OCI-LY1 (cell line): ENCODE measurements around the gene KCNJ9.

ENCODE experiments used
- CTCF ChIP-seq: fragments of 200-600 bp; sonication (generic), shearing (Covaris generic); IDR thresholded peaks from 2 replicates; pipeline ENCODE4 v1.5.1; 2017; ENCODE audit warnings: mild to moderate bottlenecking, antibody characterized with exemption, low read length, moderate library complexity, mixed read lengths
- EZH2 ChIP-seq: fragments of 200-600 bp; sonication (generic), shearing (Covaris generic); IDR thresholded peaks from 2 replicates; pipeline ENCODE4 v1.8.0; 2017; ENCODE audit warnings: borderline replicate concordance, mixed run types, mild to moderate bottlenecking, antibody characterized with exemption, low read length, moderate library complexity, mixed read lengths

GRCh38 chr1:160130939-160131338, 49.6 kb downstream of the KCNJ9 start:
- no peak for TF ChIP-seq CTCF
- TF ChIP-seq EZH2 = no peak
